Endothelial cell (in vitro differentiated cells): Measurements from ENCODE around the gene RAD51B. TPM values are rescaled to one million over a fixed set of nuclear protein-coding genes. Genes with fewer than 3 reads are reported as not detected.
"Not testable (repeated sequence)": the region's sequence is repeated elsewhere in the genome, so short reads cannot be mapped to it uniquely, and the experiment has no call there.

Experiments
- DNase-seq: peaks from one replicate; pipeline ENCODE4 v3.0.0; 2021; ENCODE audit warnings: low spot score
- H3K27ac Mint-ChIP-seq: one replicate; pipeline ENCODE4 v1.8.0; 2021; ENCODE audit warnings: mixed read lengths, inconsistent platforms; ENCODE audit not compliant: unreplicated experiment
- H3K27me3 Mint-ChIP-seq: one replicate; pipeline ENCODE4 v1.8.0; 2021; ENCODE audit warnings: mild to moderate bottlenecking, moderate library complexity, mixed read lengths, inconsistent platforms; ENCODE audit not compliant: unreplicated experiment
- H3K36me3 Mint-ChIP-seq: one replicate; pipeline ENCODE4 v1.8.0; 2021; ENCODE audit warnings: mild to moderate bottlenecking, low read depth, mixed read lengths, inconsistent platforms; ENCODE audit not compliant: unreplicated experiment
- H3K4me1 Mint-ChIP-seq: one replicate; pipeline ENCODE4 v1.8.0; 2021; ENCODE audit warnings: mild to moderate bottlenecking, mixed read lengths, inconsistent platforms; ENCODE audit not compliant: unreplicated experiment
- H3K4me3 Mint-ChIP-seq: one replicate; pipeline ENCODE4 v1.8.0; 2021; ENCODE audit warnings: mild to moderate bottlenecking, mixed read lengths, inconsistent platforms; ENCODE audit not compliant: unreplicated experiment
- H3K9me3 Mint-ChIP-seq: one replicate; pipeline ENCODE4 v1.8.0; 2021; ENCODE audit warnings: mixed read lengths, inconsistent platforms; ENCODE audit not compliant: unreplicated experiment
- CTCF ChIP-seq: fragments of 200-600 bp; sonication (generic); IDR thresholded peaks from one replicate; pipeline ENCODE4 v1.5.0; 2021; ENCODE audit warnings: antibody characterized with exemption; ENCODE audit not compliant: unreplicated experiment
- total RNA-seq: library from RNA; stranded (reverse); fragmentation: NEBNext Ultra II Directional; extraction: Animal tissue kit (Norgen Biotek cat#: 25700); gene quantifications from one replicate; pipeline ENCODE4 v1.2.1, GENCODE V29; 2021; ENCODE audit not compliant: unreplicated experiment

The RAD51B gene
- total RNA-seq, 1 donor from 2014 or later = 23.5 TPM

DNA sequence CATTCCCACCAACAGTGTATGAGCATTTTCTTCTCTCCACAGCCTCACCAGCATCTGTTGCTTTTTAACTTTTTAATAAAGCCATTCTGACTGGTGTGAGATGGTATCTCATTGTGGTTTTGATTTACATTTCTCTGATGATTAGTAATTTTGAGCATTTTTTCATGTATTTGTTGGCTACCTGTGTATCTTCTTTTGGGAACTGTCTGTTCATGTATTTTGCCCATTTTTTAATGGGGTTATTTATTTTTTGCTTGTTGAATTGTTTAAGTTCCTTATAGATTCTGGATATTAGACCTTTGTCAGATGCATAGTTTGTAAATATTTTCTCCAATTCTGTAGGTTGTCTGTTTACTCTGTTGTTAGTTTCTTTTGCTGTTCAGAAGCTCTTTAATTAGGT is 616.1 kb downstream of the RAD51B start:
- H3K4me1 Mint-ChIP-seq, H3K4me3 Mint-ChIP-seq, H3K27ac Mint-ChIP-seq, H3K36me3 Mint-ChIP-seq, H3K9me3 Mint-ChIP-seq, DNase-seq, H3K27me3 Mint-ChIP-seq: not testable (repeated sequence)

DNA sequence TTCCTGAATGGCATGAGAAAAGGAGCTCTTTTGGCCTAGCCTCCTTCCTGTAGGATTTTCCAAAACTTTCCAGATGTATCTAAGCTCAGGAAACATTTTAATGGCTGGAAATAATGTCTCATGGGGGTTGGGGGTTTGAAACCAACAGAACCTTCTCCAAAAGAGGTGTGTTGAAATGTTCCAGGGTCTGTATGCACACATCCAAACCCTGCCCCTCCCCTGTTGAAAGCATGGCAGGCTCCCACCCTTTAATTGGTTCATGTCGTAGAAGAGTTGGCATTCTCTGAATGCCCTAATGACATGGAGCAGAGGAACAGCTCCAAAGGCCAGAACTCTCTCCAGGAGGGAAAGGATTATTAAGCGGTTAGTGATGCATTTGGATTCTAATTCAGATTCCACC is 620.1 kb downstream of the RAD51B start:
- Mint-ChIP-seq H3K9me3 (no peaks in the 10 kb centered on the region), H3K27me3 (peaks cover 4% of the 10 kb centered on the region), H3K36me3 (peaks cover 8% of the 10 kb centered on the region), H3K27ac (no peak overlapping the region), H3K4me3 (no peak overlapping the region), H3K4me1 (peaks cover 9% of the 10 kb centered on the region)
- no peak for TF ChIP-seq CTCF
- DNase-seq = no peak

DNA sequence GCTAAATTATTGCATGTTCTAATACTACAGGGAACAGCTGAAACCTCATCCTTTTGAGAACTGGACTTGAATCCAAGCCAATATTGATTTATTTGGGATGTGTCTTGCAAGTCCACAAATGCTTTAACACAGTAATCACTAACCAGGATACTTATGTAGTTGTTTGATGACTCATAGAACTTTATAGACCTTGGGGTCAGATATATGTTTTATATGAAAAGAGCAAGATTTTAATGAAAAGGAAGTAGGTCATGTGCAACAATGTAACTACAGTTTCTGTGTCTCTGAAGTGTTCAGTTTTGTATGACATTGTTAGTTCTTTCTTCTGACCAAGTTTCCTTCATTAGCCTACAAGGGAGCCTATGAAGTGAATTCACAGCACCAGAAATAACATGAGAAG is 621.2 kb downstream of the RAD51B start:
- TF ChIP-seq CTCF = no peak
- Mint-ChIP-seq H3K9me3 (no peaks in the 10 kb centered on the region), H3K4me1 (peaks cover 9% of the 10 kb centered on the region), H3K36me3 (peaks cover 8% of the 10 kb centered on the region), H3K27ac (no peak overlapping the region), H3K27me3 (peaks cover 4% of the 10 kb centered on the region), H3K4me3 (no peak overlapping the region)
- no peak for DNase-seq

DNA sequence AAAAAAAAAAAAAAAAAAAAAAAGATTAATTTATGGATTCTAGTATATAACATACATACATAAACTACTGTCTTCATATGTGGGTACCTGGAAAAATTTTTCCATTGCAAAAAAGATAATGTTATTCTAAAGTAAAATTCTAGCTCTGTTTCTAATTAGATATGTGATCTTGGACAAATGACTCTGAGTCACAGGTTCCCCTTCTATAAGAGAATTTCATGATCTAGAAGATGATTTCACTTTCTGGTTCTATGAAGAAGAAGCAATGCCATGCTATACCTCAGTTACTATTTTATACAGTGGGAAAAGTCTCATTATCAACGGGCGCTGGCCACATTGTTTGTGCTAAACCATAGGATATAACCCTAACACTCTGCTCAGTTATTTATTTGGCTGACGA is 622.0 kb downstream of the RAD51B start:
- Mint-ChIP-seq H3K27ac (no peak overlapping the region), H3K4me1 (peaks cover 9% of the 10 kb centered on the region), H3K4me3 (no peak overlapping the region), H3K36me3 (peaks cover 8% of the 10 kb centered on the region), H3K9me3 (no peaks in the 10 kb centered on the region), H3K27me3 (peaks cover 4% of the 10 kb centered on the region)
- DNase-seq = no peak
- TF ChIP-seq CTCF = no peak

DNA sequence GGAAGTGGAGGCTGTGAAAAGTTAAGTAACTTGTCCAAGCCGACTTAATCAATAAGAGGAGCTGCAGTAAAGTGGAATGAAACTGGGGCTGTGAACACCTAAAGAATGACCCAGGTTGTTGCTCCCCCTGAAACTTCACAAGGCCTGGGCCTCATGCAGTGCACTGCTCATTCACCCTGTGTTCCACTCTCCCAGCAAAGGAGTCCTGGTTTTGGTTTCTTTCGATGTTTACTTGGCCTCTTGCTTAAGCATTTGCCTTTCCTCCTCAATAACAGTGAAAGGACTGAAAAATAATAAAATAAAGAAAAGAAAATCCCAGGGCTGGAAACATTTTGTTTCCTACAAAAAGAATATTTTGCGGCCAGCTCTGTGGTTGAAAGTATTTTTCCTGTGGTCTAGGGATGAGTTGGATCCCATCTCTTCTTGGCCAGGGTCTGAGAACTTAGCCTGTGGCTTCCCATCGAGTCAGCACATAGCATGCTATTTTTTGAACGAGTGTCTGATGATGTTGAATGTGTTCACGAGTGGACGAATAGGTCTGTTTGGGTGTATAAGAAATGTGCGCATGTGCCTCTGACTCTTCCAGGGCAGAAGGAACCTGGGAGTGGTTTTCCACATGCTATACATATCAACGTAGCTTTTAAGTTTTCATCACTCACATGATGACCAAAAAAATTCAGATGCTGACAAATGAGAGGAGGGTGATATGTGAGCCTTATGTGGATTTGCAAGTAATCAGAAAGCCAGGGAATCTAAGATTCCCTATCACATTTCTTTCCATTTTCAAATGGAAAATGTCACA is 623.5 kb downstream of the RAD51B start:
- no peak for DNase-seq
- Mint-ChIP-seq H3K4me3 (no peak overlapping the region), H3K36me3 (peaks cover 6% of the 10 kb centered on the region), H3K4me1 (peaks cover 9% of the 10 kb centered on the region), H3K27ac (no peak overlapping the region), H3K9me3 (no peaks in the 10 kb centered on the region), H3K27me3 (peaks cover 4% of the 10 kb centered on the region)
- no peak for TF ChIP-seq CTCF
